CD4-positive, alpha-beta T cell (primary cell): ENCODE results near the gene LACC1. TPM values are rescaled to one million over a fixed set of nuclear protein-coding genes. Genes with fewer than 3 reads are reported as not detected.

Source experiments
- ATAC-seq: fragments of 200-7000 bp; cut with Tn5 transposase; one replicate; pipeline ENCODE4 v1.10.0; 2022; ENCODE audit warnings: mild to moderate bottlenecking; ENCODE audit not compliant: poor library complexity
- CTCF ChIA-PET: fragments of 350-600 bp; sonication (Branson Sonifier 250); formaldehyde crosslinking; loops from one replicate; lab custom pipeline; 2021; ENCODE audit warnings: antibody characterized with exemption, inconsistent platforms; lab: Charles Lee
- POLR2A ChIA-PET: fragments of 350-600 bp; sonication (Branson Sonifier 250); formaldehyde crosslinking; loops from one replicate; lab custom pipeline; 2021; ENCODE audit warnings: antibody characterized with exemption, inconsistent platforms; lab: Charles Lee
- DNase-seq, 14 experiments: peaks; one replicate each; pipeline ENCODE4 v3.0.0-alpha.2; 2013 to 2020; ENCODE audit warnings: mixed read lengths in 2 of 14
- H3K27ac ChIP-seq, 2 donors: one replicate each; pipeline versions ENCODE4 v1.5.1 to v1.7.0; 2013; ENCODE audit warnings: low read length in 2 of 2, low read depth in 1 of 2, mild to moderate bottlenecking in 1 of 2
- H3K27me3 ChIP-seq, 2 experiments: 1 replicate in 1 of 2; 2 replicates in 1 of 2; pipeline versions ENCODE4 v1.6.1 to v1.7.0; 2013; ENCODE audit warnings: low read length in 2 of 2, control low read depth in 1 of 2, mild to moderate bottlenecking in 1 of 2, moderate library complexity in 1 of 2; ENCODE audit not compliant: insufficient read depth in 2 of 2, control insufficient read depth in 1 of 2
- H3K36me3 ChIP-seq: one replicate; pipeline ENCODE4 v1.6.1; 2013; ENCODE audit warnings: low read length, control low read depth; ENCODE audit not compliant: insufficient read depth
- H3K4me1 ChIP-seq: one replicate; pipeline ENCODE4 v1.6.1; 2013; ENCODE audit warnings: low read length, control low read depth; ENCODE audit not compliant: insufficient read depth
- H3K4me3 ChIP-seq: one replicate; pipeline ENCODE4 v1.5.1; 2013; ENCODE audit warnings: mild to moderate bottlenecking, low read length, moderate library complexity
- H3K9me3 ChIP-seq, 2 experiments: 1 replicate in 1 of 2; 2 replicates in 1 of 2; pipeline versions ENCODE4 v1.6.1 to v1.7.0; 2013; ENCODE audit warnings: low read length in 2 of 2, mild to moderate bottlenecking in 2 of 2, control low read depth in 1 of 2, moderate library complexity in 1 of 2; ENCODE audit not compliant: control insufficient read depth in 1 of 2, insufficient read depth in 1 of 2
- H3K27ac Mint-ChIP-seq: one replicate; pipeline ENCODE4 v1.8.0; 2020; ENCODE audit warnings: mixed read lengths
- H3K27me3 Mint-ChIP-seq: one replicate; pipeline ENCODE4 v1.8.0; 2021; ENCODE audit warnings: mixed read lengths
- H3K36me3 Mint-ChIP-seq: one replicate; pipeline ENCODE4 v1.8.0; 2021; ENCODE audit warnings: low read depth, mixed read lengths
- H3K4me1 Mint-ChIP-seq: one replicate; pipeline ENCODE4 v1.8.0; 2021; ENCODE audit warnings: low read depth, mixed read lengths
- H3K4me3 Mint-ChIP-seq: one replicate; pipeline ENCODE4 v1.8.0; 2020; ENCODE audit warnings: mild to moderate bottlenecking, mixed read lengths
- H3K9me3 Mint-ChIP-seq: one replicate; pipeline ENCODE4 v1.8.0; 2020; ENCODE audit warnings: mixed read lengths
- intact Hi-C, 2 experiments: fragments of 100-400 bp; cut with DNase I in 1 of 2; cut with micrococcal nuclease in 1 of 2; formaldehyde crosslinking; loops; one replicate each; pipeline versions ENCODE4 v1.15.1 to v1.9.0; 2023 to 2025; cut with DNase I, micrococcal nuclease
- total RNA-seq, 174 experiments: library from RNA in 2 of 174; stranded (reverse) in 2 of 174; gene quantifications; one replicate each; pipeline ENCODE4 v1.2.3 and lab custom pipeline; 2021 to 2026
- TF ChIP-seq, protein P1 (sequence below): fragments of 200-600 bp; IDR thresholded peaks from one replicate; pipeline ENCODE4 v1.8.0; 2022; ENCODE audit warnings: antibody characterized with exemption, mild to moderate bottlenecking

Gene LACC1
- total RNA-seq, 2 experiments from 2014 or later, result 0.93 to 0.95 TPM

DNA sequence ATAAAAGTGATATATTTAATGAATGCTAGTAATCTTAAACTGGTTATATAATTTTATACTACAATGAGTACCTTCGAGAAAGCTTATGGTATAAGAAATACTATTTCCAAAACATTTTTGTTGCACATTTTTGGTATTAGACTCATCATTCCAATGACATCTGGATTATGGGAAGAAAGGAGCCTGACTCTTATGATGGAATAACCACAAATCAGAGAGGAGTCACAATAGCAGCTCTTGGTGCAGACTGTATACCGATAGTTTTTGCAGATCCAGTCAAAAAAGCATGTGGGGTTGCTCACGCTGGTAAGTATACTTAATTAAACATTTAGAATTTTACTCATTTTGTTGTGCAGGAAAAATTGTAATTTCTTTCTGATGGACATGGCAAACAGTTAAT lies 3.9 kb downstream of the LACC1 start:
- no peaks in the 10 kb centered on the region for H3K9me3 ChIP-seq
- H3K4me1 ChIP-seq, result peaks cover 14% of the 10 kb centered on the region
- H3K27me3 ChIP-seq, result no peaks in the 10 kb centered on the region
- Mint-ChIP-seq H3K4me1 (peaks cover 10% of the 10 kb centered on the region), H3K27ac (no peak overlapping the region), H3K9me3 (no peaks in the 10 kb centered on the region), H3K4me3 (no peak overlapping the region), H3K27me3 (peaks cover 16% of the 10 kb centered on the region), H3K36me3 (no peaks in the 10 kb centered on the region)
- ChIA-PET POLR2A (no interaction called here), CTCF (interaction anchor here (0.6 kb wide), 1 partner anchor 382 kb away, joined by 3 read pairs; no protein-coding TSS in a partner anchor)
- H3K27ac ChIP-seq, result no peak overlapping the region
- no peak for ATAC-seq
- no peak for DNase-seq
- no peaks in the 10 kb centered on the region for H3K36me3 ChIP-seq
- intact Hi-C loops, result no loop called here
- H3K4me3 ChIP-seq, result no peak overlapping the region
- TF ChIP-seq, protein P1, sequence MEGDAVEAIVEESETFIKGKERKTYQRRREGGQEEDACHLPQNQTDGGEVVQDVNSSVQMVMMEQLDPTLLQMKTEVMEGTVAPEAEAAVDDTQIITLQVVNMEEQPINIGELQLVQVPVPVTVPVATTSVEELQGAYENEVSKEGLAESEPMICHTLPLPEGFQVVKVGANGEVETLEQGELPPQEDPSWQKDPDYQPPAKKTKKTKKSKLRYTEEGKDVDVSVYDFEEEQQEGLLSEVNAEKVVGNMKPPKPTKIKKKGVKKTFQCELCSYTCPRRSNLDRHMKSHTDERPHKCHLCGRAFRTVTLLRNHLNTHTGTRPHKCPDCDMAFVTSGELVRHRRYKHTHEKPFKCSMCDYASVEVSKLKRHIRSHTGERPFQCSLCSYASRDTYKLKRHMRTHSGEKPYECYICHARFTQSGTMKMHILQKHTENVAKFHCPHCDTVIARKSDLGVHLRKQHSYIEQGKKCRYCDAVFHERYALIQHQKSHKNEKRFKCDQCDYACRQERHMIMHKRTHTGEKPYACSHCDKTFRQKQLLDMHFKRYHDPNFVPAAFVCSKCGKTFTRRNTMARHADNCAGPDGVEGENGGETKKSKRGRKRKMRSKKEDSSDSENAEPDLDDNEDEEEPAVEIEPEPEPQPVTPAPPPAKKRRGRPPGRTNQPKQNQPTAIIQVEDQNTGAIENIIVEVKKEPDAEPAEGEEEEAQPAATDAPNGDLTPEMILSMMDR, result no peak

DNA sequence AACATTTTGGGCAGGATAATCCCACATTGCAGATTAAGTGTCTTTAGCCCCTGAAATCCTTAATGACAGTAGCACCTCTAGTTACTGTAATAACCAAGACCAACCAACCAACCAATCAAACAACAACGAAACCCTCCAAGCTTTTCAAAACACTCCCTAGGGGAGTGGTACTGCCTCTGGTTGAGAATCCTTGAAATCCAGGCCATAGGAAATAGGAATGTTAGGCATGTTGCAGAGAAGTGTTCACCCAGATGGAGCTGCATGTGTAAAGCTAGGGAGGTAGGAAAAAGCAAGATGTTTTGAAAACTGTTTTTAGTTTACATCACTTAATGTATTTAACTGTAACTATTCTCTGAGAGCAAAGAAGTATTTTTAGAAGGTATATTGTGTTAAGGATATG lies 4.5 kb downstream of the LACC1 start:
- peaks cover 8% of the 10 kb centered on the region for H3K4me1 ChIP-seq
- no peak overlapping the region for H3K4me3 ChIP-seq
- H3K36me3 Mint-ChIP-seq, result no peaks in the 10 kb centered on the region
- H3K9me3 Mint-ChIP-seq, result no peaks in the 10 kb centered on the region
- H3K27ac Mint-ChIP-seq, result no peak overlapping the region
- H3K9me3 ChIP-seq, result no peaks in the 10 kb centered on the region
- ATAC-seq (no peak), DNase-seq (no peak)
- TF ChIP-seq, protein P1, result no peak
- H3K27me3 Mint-ChIP-seq, result peaks cover 16% of the 10 kb centered on the region
- ChIA-PET POLR2A (no interaction called here), CTCF (interaction anchor here (0.6 kb wide), 1 partner anchor 381 kb away, joined by 3 read pairs; no protein-coding TSS in a partner anchor)
- H3K4me3 Mint-ChIP-seq, result no peak overlapping the region
- H3K27me3 ChIP-seq, result no peaks in the 10 kb centered on the region
- intact Hi-C loops, result no loop called here
- H3K4me1 Mint-ChIP-seq, result peaks cover 8% of the 10 kb centered on the region
- H3K27ac ChIP-seq, result no peak overlapping the region
- no peaks in the 10 kb centered on the region for H3K36me3 ChIP-seq

DNA sequence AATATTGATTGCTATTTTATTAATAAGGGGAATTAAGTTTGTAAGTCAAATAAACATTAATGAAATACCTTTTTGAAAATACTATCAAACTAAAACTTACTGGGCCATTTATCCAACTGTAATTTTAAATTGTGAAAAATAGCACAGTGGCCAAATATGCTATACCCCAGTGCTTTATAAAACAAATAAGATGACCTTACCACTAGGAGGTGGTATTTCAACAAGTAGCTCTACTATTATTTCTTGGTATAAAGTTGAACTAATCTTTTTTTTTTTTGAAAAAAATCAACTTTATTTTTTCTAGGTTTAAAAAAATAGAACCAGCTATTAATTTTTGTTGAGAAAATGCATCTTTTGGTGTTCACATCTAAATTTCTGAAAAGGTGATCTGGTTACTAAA lies 14.7 kb downstream of the LACC1 start:
- no peak for ATAC-seq
- Histone ChIP-seq H3K4me3 (no peak overlapping the region), H3K27ac (no peak overlapping the region), H3K9me3 (no peaks in the 10 kb centered on the region), H3K27me3 (no peaks in the 10 kb centered on the region), H3K36me3 (no peaks in the 10 kb centered on the region), H3K4me1 (no peaks in the 10 kb centered on the region)
- H3K4me3 Mint-ChIP-seq, result no peak overlapping the region
- ChIA-PET CTCF (interaction anchor here (0.6 kb wide), 1 partner anchor 16 kb away, joined by 3 read pairs; no protein-coding TSS in a partner anchor), POLR2A (no interaction called here)
- TF ChIP-seq, protein P1, result peak; percentile 14
- no peaks in the 10 kb centered on the region for H3K27me3 Mint-ChIP-seq
- intact Hi-C loops, result no loop called here
- no peaks in the 10 kb centered on the region for H3K4me1 Mint-ChIP-seq
- DNase-seq, result no peak
- no peak overlapping the region for H3K27ac Mint-ChIP-seq
- no peaks in the 10 kb centered on the region for H3K36me3 Mint-ChIP-seq
- H3K9me3 Mint-ChIP-seq, result no peaks in the 10 kb centered on the region
